Testis (tissue), 2 donors: ENCODE results near the gene CCDC175.

Experiments used
- POLR2A ChIP-seq: fragments of 450-650 bp; IDR thresholded peaks from one replicate; pipeline ENCODE4 v1.6.1; 2017; ENCODE audit warnings: antibody characterized with exemption, mild to moderate bottlenecking, moderate library complexity
- TF ChIP-seq, protein P1 (sequence below), 3 experiments: fragments of 450-650 bp in 2 of 3; fragments of 200-600 bp in 1 of 3; sonication (generic) in 1 of 3; IDR thresholded peaks; one replicate each; pipeline ENCODE4 v1.5.1; 2016 to 2019; ENCODE audit warnings: antibody characterized with exemption in 3 of 3, mild to moderate bottlenecking in 2 of 3, moderate library complexity in 1 of 3

- TF ChIP-seq, protein P1, sequence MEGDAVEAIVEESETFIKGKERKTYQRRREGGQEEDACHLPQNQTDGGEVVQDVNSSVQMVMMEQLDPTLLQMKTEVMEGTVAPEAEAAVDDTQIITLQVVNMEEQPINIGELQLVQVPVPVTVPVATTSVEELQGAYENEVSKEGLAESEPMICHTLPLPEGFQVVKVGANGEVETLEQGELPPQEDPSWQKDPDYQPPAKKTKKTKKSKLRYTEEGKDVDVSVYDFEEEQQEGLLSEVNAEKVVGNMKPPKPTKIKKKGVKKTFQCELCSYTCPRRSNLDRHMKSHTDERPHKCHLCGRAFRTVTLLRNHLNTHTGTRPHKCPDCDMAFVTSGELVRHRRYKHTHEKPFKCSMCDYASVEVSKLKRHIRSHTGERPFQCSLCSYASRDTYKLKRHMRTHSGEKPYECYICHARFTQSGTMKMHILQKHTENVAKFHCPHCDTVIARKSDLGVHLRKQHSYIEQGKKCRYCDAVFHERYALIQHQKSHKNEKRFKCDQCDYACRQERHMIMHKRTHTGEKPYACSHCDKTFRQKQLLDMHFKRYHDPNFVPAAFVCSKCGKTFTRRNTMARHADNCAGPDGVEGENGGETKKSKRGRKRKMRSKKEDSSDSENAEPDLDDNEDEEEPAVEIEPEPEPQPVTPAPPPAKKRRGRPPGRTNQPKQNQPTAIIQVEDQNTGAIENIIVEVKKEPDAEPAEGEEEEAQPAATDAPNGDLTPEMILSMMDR (IDR thresholded peaks at IDR 0.05) = no peak
- no peak for TF ChIP-seq POLR2A
These were observed 73.4 kb downstream of the CCDC175 start for GRCh38 chr14:59503256-59503655.
